Measurements from ENCODE around the gene CORO2B.
"Not testable (repeated sequence)": the region's sequence is repeated elsewhere in the genome, so short reads cannot be mapped to it uniquely, and the experiment has no call there.

Gene CORO2B

GRCh38 chr15:68679961-68680371 is 101.2 kb downstream of the CORO2B start:
- no peak for DNase-seq

- not testable (repeated sequence) for DNase-seq
Measured at GRCh38 chr15:68680756-68681155, 102.0 kb downstream of the CORO2B start.

- DNase-seq, result no peak
Measured at GRCh38 chr15:68681836-68682235, 103.0 kb downstream of the CORO2B start.

- no peak for DNase-seq
Measured at GRCh38 chr15:68682330-68682729, 103.5 kb downstream of the CORO2B start.

- DNase-seq, result no peak
Measured at GRCh38 chr15:68683026-68683425, 104.2 kb downstream of the CORO2B start.

GRCh38 chr15:68683551-68683950 is 104.8 kb downstream of the CORO2B start:
- DNase-seq, result no peak

GRCh38 chr15:68684476-68684875 is 105.7 kb downstream of the CORO2B start:
- no peak for DNase-seq

GRCh38 chr15:68687136-68687735 is 108.4 kb downstream of the CORO2B start:
- DNase-seq, result no peak

- no peak for DNase-seq
Measured at GRCh38 chr15:68691705-68692104, 112.9 kb downstream of the CORO2B start.

GRCh38 chr15:68693071-68693470 is 114.3 kb downstream of the CORO2B start:
- DNase-seq, result no peak

GRCh38 chr15:68694111-68694510 is 115.3 kb downstream of the CORO2B start:
- DNase-seq, result no peak

GRCh38 chr15:68695061-68695595 is 116.3 kb downstream of the CORO2B start:
- no peak for DNase-seq

- no peak for DNase-seq
Measured at GRCh38 chr15:68696414-68697363, 117.9 kb downstream of the CORO2B start.

GRCh38 chr15:68697711-68698690 is 119.2 kb downstream of the CORO2B start:
- DNase-seq, result no peak

- no peak for DNase-seq
Measured at GRCh38 chr15:68698708-68699107, 119.9 kb downstream of the CORO2B start.

GRCh38 chr15:68699124-68699880 is 120.5 kb downstream of the CORO2B start:
- no peak for DNase-seq

- no peak for DNase-seq
Measured at GRCh38 chr15:68699881-68700454, 121.2 kb downstream of the CORO2B start.

- DNase-seq, result no peak
Measured at GRCh38 chr15:68700455-68701123, 121.8 kb downstream of the CORO2B start.

GRCh38 chr15:68701886-68702285 is 123.1 kb downstream of the CORO2B start:
- DNase-seq, result no peak

GRCh38 chr15:68704496-68705021 is 125.8 kb downstream of the CORO2B start:
- DNase-seq, result no peak

- DNase-seq, result no peak
Measured at GRCh38 chr15:68706256-68706655, 127.5 kb downstream of the CORO2B start.
